ENCODE measurements around the gene IFRD2.

DNA sequence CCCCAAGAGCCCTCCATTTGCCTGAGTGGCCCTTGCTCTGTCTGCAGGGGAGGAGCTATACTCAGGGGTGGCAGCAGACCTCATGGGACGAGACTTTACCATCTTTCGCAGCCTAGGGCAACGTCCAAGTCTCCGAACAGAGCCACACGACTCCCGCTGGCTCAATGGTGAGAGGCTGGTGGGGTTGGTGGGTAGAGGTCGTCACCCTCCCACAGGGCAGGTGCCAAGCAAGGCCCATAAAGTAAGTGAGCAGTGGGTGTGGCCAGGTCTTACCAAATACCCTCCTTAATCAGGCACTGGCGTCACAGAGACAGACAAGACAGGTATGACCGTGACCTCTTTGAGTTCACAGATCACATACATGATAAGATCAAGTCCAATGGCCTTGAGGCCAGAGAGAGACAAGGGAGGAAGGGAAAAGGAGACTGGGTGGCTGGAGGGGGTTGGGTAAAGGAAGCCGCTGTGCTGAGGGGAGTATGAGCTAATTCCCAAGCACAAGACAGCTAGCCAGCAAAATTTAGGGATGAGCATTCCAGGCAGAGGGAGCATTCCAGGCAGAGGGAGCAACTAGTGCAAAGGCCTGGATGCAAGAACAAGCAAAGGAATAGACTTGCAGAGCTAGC, 20.8 kb downstream of the IFRD2 start:
- TF ChIP-seq POLR2A (IDR thresholded peaks at IDR 0.05) (no peak), POLR2AphosphoS5 (IDR thresholded peaks at IDR 0.05) (no peak), EP300 (IDR thresholded peaks at IDR 0.05) (no peak)
- TF ChIP-seq, protein P1, sequence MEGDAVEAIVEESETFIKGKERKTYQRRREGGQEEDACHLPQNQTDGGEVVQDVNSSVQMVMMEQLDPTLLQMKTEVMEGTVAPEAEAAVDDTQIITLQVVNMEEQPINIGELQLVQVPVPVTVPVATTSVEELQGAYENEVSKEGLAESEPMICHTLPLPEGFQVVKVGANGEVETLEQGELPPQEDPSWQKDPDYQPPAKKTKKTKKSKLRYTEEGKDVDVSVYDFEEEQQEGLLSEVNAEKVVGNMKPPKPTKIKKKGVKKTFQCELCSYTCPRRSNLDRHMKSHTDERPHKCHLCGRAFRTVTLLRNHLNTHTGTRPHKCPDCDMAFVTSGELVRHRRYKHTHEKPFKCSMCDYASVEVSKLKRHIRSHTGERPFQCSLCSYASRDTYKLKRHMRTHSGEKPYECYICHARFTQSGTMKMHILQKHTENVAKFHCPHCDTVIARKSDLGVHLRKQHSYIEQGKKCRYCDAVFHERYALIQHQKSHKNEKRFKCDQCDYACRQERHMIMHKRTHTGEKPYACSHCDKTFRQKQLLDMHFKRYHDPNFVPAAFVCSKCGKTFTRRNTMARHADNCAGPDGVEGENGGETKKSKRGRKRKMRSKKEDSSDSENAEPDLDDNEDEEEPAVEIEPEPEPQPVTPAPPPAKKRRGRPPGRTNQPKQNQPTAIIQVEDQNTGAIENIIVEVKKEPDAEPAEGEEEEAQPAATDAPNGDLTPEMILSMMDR (IDR thresholded peaks at IDR 0.05), result no peak

Data from upper lobe of left lung (tissue), 4 donors.